Urothelium cell line (cell line): ENCODE measurements around the gene SLC22A1.
"Not testable (repeated sequence)": the region's sequence is repeated elsewhere in the genome, so short reads cannot be mapped to it uniquely, and the experiment has no call there.

ENCODE experiments used
- DNase-seq: peaks from one replicate; pipeline ENCODE4 v3.0.0; 2011; ENCODE audit warnings: low spot score, mixed read lengths
- FAIRE-seq: peaks from 2 replicates; lab custom pipeline; 2011; peaks lifted over from hg19 to GRCh38; lab: Jason Lieb, UNC

The SLC22A1 gene

DNA sequence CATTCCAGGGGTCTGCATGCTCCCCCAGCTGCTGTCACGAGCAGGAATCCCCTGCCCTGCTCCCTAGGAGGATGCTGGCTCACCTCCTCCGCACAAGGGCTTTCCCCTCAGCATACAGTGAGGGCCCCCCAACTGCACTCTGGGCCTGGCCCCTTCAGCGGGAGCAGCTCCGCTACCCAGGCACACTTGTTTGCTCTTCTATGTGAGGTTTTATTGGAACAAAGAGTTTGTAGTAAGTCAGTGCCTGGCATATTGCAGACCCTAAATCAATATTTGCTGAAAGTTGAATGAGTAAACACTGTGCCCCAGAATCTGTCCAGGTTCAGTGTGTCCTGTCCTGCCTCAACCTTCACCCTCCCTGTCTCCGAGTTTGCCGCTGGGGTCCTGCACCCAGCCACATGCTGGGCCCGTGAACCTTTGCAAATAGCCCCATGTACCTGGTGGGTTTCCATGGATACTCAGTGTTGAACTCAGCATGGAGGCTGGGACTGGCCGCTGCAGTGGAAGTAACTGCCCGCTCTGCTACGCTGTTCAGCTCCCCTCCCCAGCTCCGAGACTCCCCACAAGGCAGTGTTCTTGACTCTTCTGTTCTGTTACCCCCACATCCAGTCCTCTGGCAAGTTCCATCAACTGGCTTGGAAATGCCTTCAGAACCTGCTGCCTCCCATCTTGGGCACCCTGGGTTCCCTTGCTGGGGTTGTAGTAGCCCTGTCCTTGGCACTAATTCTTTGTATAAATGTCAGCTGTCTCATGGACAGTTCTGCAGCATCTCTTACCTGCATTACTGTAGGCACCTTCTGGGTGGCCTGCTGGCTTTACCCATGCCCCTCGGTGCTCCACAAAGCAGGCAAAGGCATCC lies 15.7 kb downstream of the SLC22A1 start:
- no peak for FAIRE-seq
- no peak for DNase-seq

GRCh38 chr6:160137989-160138835 lies 16.6 kb downstream of the SLC22A1 start:
- DNase-seq (peak; percentile 55), FAIRE-seq (peak; percentile 5)

GRCh38 chr6:160138839-160139419 lies 17.3 kb downstream of the SLC22A1 start:
- FAIRE-seq (no peak), DNase-seq (no peak)

DNA sequence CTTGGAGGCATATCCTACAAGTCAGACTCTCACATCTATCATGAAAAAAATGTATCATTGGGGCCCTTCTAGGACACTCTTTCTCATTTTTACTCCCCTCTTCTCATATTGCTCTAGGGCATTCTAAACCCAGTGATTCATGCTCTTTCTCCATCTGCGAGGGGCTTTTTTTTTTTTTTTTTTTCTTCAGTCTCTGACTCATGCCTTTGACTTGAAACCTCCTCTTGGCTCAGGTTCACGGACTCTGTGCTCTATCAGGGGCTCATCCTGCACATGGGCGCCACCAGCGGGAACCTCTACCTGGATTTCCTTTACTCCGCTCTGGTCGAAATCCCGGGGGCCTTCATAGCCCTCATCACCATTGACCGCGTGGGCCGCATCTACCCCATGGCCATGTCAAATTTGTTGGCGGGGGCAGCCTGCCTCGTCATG lies 17.8 kb downstream of the SLC22A1 start:
- FAIRE-seq = no peak
- peak; percentile 88 for DNase-seq

- FAIRE-seq = not testable (repeated sequence)
These were observed 18.9 kb downstream of the SLC22A1 start for GRCh38 chr6:160140493-160140892.

GRCh38 chr6:160141001-160141726 lies 19.5 kb downstream of the SLC22A1 start:
- DNase-seq = no peak
- FAIRE-seq = no peak

More at GRCh38 chr6:160140493-160140892, 18.9 kb downstream of the SLC22A1 start:
- DNase-seq = not testable (repeated sequence)

DNA sequence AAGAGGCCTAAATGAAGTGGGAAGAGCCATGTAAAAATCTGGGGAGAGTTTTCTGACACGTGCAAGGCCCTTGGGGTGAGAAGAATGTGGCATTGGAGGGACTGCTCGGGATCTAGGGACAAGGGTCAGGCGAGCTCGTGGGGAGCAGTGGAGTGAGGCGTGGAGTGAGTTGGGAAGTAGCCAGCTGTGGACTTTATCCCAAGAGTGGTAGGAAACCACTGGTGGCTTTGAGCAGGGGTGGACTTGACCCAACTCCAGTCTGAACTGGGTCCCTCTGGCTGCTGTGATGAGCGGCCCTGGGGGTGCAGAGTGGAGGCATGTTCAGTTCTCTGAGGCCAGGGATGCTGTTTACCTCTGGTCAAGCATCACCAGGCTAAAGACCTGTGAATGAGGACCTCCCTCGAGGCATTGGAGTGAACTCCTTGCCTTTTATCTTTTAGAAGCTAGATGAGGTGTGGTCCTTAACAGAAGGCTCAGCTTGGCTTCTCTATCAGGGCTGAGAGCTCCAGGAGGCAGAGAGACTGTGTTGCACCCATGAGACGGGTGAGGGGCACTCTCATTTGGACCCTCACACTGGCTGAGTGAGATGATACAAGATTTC lies 20.6 kb downstream of the SLC22A1 start:
- DNase-seq = no peak
- no peak for FAIRE-seq

DNA sequence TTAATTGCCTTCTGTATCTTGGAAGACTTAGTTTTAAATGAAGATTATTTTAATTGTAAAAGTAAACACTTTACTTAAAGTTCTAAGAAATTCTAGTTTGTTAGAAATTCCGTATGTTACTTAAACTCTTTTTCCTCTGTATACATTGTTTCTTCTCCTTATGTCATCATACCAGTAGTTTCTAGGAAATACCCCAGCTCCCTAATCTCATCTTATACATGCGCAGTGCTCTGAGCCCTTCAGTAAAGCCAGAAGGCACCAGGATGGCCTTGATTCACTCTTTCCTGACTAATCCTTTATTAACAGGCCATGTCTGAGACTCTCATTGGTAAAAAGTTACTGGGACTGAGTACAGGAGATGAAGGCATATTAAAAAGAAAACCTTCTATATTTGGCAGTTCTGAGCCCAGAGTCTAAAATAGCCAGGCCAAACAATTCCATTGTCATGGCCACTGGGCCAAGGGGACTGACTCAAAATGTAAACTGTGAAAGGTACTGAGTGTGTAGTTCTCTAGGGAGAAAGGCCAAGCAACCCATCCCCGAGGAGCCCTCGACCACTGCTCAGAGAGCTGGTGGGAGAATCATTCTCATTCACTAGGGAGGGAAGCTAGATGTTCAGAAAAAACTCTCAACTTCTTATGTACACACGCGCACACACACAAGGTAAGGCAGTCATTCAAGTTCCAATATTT lies 25.0 kb downstream of the SLC22A1 start:
- DNase-seq = no peak
- no peak for FAIRE-seq

GRCh38 chr6:160147146-160147536 lies 25.5 kb downstream of the SLC22A1 start:
- FAIRE-seq (no peak), DNase-seq (no peak)

DNA sequence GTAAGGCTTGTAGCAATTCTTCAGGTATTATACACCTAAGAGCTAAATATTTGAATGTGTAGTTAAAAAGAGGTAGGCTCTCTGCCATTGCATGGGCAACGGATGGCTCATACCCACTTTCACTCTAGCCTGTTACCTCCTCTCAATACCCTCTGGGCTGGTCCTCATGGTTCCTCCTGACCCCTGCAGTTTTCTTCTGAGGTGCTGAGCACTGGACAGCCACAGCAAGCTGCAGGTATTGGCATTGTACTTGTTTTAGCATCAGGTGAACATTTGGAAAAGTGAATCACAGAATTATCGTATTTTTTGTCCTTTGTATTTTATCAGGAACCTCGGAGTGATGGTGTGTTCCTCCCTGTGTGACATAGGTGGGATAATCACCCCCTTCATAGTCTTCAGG lies 32.9 kb downstream of the SLC22A1 start:
- DNase-seq (no peak), FAIRE-seq (no peak)

DNA sequence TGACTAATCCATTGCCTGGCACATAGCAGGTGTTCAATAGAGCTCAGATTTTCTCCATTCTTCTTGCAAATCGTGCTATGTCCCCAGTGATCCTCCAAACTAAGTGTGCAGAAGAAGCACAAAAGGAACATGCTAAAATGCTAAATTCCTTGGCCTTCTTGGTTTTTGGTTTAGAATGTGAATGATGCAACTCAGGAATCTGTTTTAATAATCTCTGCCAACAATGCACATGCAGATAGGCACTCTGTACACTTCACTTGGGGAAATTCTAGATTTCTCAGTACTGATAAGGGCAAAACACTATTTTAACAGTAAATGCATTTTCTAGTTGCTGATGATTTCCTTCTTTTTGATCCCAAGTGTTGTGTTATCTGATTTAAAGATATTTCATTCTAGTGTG lies 35.2 kb downstream of the SLC22A1 start:
- FAIRE-seq (no peak), DNase-seq (no peak)

- FAIRE-seq (no peak), DNase-seq (no peak)
These were observed 38.8 kb downstream of the SLC22A1 start for GRCh38 chr6:160160450-160160849.

DNA sequence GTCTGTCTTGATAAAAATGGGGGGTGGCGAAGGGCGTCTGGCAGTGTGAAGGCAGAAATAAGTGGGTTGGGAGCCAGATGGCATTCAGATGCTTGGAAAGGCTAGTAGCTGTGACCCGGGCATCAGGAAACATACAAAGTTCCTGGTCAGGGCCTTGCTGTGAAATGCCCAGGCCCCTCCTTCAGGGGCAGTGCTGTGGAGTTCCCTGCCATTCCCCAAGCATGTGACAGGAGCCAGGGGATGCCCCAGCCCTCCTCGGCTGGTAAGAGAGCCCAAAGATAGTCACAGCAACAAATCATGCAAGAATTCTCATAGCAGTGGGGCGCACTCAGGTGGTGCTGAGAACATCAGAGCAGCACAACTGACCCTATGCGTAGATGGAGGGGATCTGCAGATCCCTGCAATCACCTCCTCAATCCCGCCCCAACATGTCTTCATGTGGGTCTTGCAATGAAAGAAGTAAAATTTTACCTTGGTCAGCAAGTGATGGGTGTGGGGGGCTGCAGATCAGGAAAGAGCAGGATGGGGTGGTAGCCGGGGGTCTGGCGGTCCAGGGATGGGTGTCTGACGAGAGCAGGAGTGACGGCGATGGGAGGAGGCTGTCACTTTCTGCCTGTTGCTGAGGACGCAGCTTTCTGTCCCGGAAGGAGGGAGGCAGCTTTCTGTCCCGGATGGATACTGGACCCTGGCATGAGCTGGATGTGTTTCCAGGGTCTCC lies 39.5 kb downstream of the SLC22A1 start:
- FAIRE-seq (no peak), DNase-seq (no peak)

- no peak for FAIRE-seq
- no peak for DNase-seq
These were observed 40.0 kb downstream of the SLC22A1 start for GRCh38 chr6:160161647-160161986.

- FAIRE-seq = no peak
- no peak for DNase-seq
These were observed 40.5 kb downstream of the SLC22A1 start for GRCh38 chr6:160162030-160162566.

GRCh38 chr6:160163425-160163824 lies 41.8 kb downstream of the SLC22A1 start:
- FAIRE-seq (no peak), DNase-seq (no peak)

DNA sequence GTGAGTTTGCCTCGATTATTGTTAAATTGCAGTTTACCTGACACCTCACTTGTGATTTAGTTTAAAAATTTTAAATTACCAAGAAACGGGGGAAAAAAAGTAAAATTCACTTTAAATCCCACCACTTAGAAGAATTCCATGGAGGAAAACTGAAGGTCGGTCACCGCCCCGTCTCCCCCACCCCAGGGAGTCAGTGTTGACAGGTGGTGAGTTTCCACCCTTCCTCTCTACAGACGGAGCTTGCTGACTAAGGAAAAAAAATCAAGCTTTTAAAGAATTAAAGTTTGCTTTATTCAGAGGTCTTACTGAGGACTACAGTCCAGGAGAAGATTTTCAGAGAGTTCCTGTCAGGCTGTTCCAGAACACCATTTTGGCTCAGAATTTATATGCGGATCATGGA lies 42.3 kb downstream of the SLC22A1 start:
- DNase-seq = no peak
- FAIRE-seq = no peak

DNA sequence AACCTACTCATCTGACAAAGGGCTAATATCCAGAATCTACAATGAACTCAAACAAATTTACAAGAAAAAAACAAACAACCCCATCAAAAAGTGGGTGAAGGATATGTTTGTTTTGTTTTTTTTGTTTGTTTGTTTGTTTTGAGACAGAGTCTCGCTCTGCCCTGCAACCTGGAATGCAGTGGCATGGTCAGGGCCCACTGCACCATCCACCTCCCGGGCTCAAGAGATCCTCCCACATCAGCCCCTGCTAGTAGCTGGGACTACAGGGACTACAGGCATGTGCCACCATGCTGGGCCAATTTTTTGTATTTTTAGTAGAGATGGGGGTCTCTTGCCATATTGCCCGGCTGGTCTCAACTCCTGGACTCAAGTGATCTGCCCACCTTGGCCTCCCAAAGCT lies 44.3 kb downstream of the SLC22A1 start:
- FAIRE-seq, DNase-seq: not testable (repeated sequence)
